BLaER1 (cell line): ENCODE results near the gene PTPRG.

Source experiments
- H3K27ac ChIP-seq: shearing (Covaris generic); formaldehyde crosslinking; 2 replicates; pipeline ENCODE4 v1.8.1; 2022
- H3K27me3 ChIP-seq: shearing (Covaris generic); formaldehyde crosslinking; 2 replicates; pipeline ENCODE4 v1.8.1; 2022
- H3K36me3 ChIP-seq: shearing (Covaris generic); formaldehyde crosslinking; 2 replicates; pipeline ENCODE4 v1.8.1; 2022
- H3K4me1 ChIP-seq: shearing (Covaris generic); formaldehyde crosslinking; 2 replicates; pipeline ENCODE4 v1.8.1; 2022
- H3K4me2 ChIP-seq: shearing (Covaris generic); formaldehyde crosslinking; 2 replicates; pipeline ENCODE4 v1.8.1; 2022
- H3K4me3 ChIP-seq: shearing (Covaris generic); formaldehyde crosslinking; 2 replicates; pipeline ENCODE4 v1.8.1; 2022
- H3K9ac ChIP-seq: shearing (Covaris generic); formaldehyde crosslinking; 2 replicates; pipeline ENCODE4 v1.8.1; 2022
- H3K9me3 ChIP-seq: shearing (Covaris generic); formaldehyde crosslinking; 2 replicates; pipeline ENCODE4 v1.8.1; 2022
- H4K20me1 ChIP-seq: shearing (Covaris generic); formaldehyde crosslinking; 2 replicates; pipeline ENCODE4 v1.8.1; 2022
- Cebpa-rat ChIP-seq: shearing (Covaris generic); IDR thresholded peaks from 2 replicates; pipeline ENCODE4 v1.8.1; 2022

Gene PTPRG

DNA sequence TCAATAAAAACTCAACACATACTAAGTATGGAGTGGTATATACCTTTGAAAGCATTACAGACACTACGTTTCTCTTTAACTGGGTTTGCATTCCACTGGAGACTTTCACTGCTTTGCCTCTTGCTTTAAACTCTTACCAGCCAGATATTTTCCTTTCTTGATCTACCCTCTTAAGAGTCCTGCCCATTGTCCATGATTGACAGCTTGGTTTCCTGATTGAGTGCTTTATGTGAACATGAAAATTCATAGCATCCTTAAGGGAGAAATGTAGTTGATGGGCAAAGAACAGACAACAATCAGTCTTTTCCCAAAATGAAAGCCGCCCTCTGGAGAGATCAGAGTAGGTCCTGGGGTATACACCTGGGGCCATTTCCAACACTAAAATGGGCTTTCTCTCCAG is 78.6 kb downstream of the PTPRG start:
- H3K27me3 ChIP-seq: no peaks in the 10 kb centered on the region
- H3K9me3 ChIP-seq: peaks cover 8% of the 10 kb centered on the region
- H3K36me3 ChIP-seq: no peaks in the 10 kb centered on the region
- TF ChIP-seq Cebpa-rat: no peak
- H4K20me1 ChIP-seq: no peaks in the 10 kb centered on the region
- H3K4me3 ChIP-seq: no peak overlapping the region
- peaks cover 16% of the 10 kb centered on the region for H3K4me1 ChIP-seq
- H3K9ac ChIP-seq: no peak overlapping the region
- no peak overlapping the region for H3K4me2 ChIP-seq
- H3K27ac ChIP-seq: no peak overlapping the region

- H3K4me1 ChIP-seq: no peaks in the 10 kb centered on the region
- peaks cover 20% of the 10 kb centered on the region for H3K9me3 ChIP-seq
- H3K9ac ChIP-seq: no peak overlapping the region
- H3K4me2 ChIP-seq: no peak overlapping the region
- H4K20me1 ChIP-seq: no peaks in the 10 kb centered on the region
- no peak overlapping the region for H3K4me3 ChIP-seq
- no peak overlapping the region for H3K27ac ChIP-seq
- TF ChIP-seq Cebpa-rat: no peak
- H3K36me3 ChIP-seq: no peaks in the 10 kb centered on the region
- H3K27me3 ChIP-seq: no peaks in the 10 kb centered on the region
Measured at GRCh38 chr3:61645148-61645547, 83.8 kb downstream of the PTPRG start.

DNA sequence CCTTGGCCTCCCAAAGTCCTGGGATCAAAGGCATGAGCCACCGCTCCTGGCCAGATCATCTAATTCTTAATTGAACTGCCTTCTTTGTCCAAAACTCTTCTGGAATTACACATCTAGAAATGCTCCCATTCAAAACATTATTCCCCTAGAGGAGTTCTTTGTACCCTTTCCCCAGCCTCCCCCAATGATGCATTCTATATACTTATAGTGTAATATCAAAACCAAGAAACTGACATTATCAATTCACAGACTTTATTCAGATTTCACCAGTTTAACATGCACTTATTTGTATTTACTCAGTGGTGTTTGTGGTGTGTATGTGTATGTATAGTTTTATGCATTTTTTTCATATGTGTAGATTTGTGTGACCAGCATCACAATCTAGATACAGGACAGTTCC is 85.0 kb downstream of the PTPRG start:
- Histone ChIP-seq H3K9me3 (peaks cover 20% of the 10 kb centered on the region), H3K27ac (no peak overlapping the region), H3K4me2 (no peak overlapping the region), H3K9ac (no peak overlapping the region), H3K4me3 (no peak overlapping the region), H4K20me1 (no peaks in the 10 kb centered on the region), H3K36me3 (no peaks in the 10 kb centered on the region), H3K27me3 (no peaks in the 10 kb centered on the region), H3K4me1 (no peaks in the 10 kb centered on the region)
- TF ChIP-seq Cebpa-rat: no peak

GRCh38 chr3:61646851-61647525 is 85.6 kb downstream of the PTPRG start:
- no peak overlapping the region for H3K27ac ChIP-seq
- no peaks in the 10 kb centered on the region for H3K27me3 ChIP-seq
- TF ChIP-seq Cebpa-rat: no peak

GRCh38 chr3:61648481-61648880 is 87.1 kb downstream of the PTPRG start:
- Histone ChIP-seq H3K4me1 (no peaks in the 10 kb centered on the region), H3K4me3 (no peak overlapping the region), H3K4me2 (no peak overlapping the region), H3K36me3 (no peaks in the 10 kb centered on the region), H3K9me3 (peaks cover 20% of the 10 kb centered on the region), H3K27ac (no peak overlapping the region), H3K9ac (no peak overlapping the region), H4K20me1 (no peaks in the 10 kb centered on the region), H3K27me3 (no peaks in the 10 kb centered on the region)
- no peak for TF ChIP-seq Cebpa-rat

More at GRCh38 chr3:61646851-61647525, 85.6 kb downstream of the PTPRG start:
- H4K20me1 ChIP-seq: no peaks in the 10 kb centered on the region
- no peaks in the 10 kb centered on the region for H3K36me3 ChIP-seq
- no peaks in the 10 kb centered on the region for H3K4me1 ChIP-seq
- no peak overlapping the region for H3K4me3 ChIP-seq
- H3K9me3 ChIP-seq: peaks cover 20% of the 10 kb centered on the region
- H3K9ac ChIP-seq: no peak overlapping the region
- H3K4me2 ChIP-seq: no peak overlapping the region

GRCh38 chr3:61649381-61650170 is 88.2 kb downstream of the PTPRG start:
- Histone ChIP-seq H3K4me2 (no peak overlapping the region), H4K20me1 (no peaks in the 10 kb centered on the region), H3K4me1 (no peaks in the 10 kb centered on the region), H3K27me3 (no peaks in the 10 kb centered on the region), H3K4me3 (no peak overlapping the region), H3K9me3 (peaks cover 16% of the 10 kb centered on the region), H3K27ac (no peak overlapping the region), H3K9ac (no peak overlapping the region), H3K36me3 (no peaks in the 10 kb centered on the region)
- no peak for TF ChIP-seq Cebpa-rat

GRCh38 chr3:61650276-61650675 is 88.9 kb downstream of the PTPRG start:
- Histone ChIP-seq H3K9ac (no peak overlapping the region), H4K20me1 (no peaks in the 10 kb centered on the region), H3K4me2 (no peak overlapping the region), H3K27me3 (no peaks in the 10 kb centered on the region), H3K36me3 (no peaks in the 10 kb centered on the region), H3K4me1 (no peaks in the 10 kb centered on the region), H3K27ac (no peak overlapping the region), H3K4me3 (no peak overlapping the region), H3K9me3 (peaks cover 9% of the 10 kb centered on the region)
- no peak for TF ChIP-seq Cebpa-rat

- Histone ChIP-seq H3K27me3 (no peaks in the 10 kb centered on the region), H3K9me3 (peaks cover 4% of the 10 kb centered on the region; the same call in 1 of the 2 replicates), H3K4me1 (no peaks in the 10 kb centered on the region), H3K36me3 (no peaks in the 10 kb centered on the region), H3K4me2 (no peak overlapping the region), H3K4me3 (no peak overlapping the region), H3K9ac (no peak overlapping the region), H4K20me1 (no peaks in the 10 kb centered on the region), H3K27ac (no peak overlapping the region)
- no peak for TF ChIP-seq Cebpa-rat
Measured at GRCh38 chr3:61650719-61651410, 89.5 kb downstream of the PTPRG start.

DNA sequence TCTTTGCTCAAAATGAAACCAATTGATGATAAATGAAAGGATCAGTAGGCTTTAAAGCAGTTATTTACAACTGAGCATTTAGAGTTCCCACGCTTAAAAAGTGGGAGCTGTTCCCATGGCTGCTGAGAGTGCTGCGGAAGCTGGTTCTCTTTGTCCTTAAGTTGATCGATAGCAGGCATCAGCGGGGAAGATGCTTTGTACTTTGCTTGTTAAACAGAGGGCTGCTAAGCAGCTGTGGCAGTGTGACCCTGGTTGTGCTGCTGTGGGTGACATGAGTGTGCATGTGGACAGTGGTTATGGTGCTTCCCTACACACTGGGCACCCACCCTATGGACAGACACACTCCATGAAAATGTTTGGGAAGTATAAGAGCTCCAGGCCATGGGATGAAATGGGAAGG is 96.3 kb downstream of the PTPRG start:
- H3K36me3 ChIP-seq: no peaks in the 10 kb centered on the region
- H3K9me3 ChIP-seq: no peaks in the 10 kb centered on the region
- no peaks in the 10 kb centered on the region for H3K4me1 ChIP-seq
- H3K4me2 ChIP-seq: no peak overlapping the region
- H3K9ac ChIP-seq: no peak overlapping the region
- TF ChIP-seq Cebpa-rat: no peak
- H4K20me1 ChIP-seq: 0 out of 2 replicates have a peak, but pooled peaks cover 11% of the 10 kb centered on the region
- H3K27me3 ChIP-seq: no peaks in the 10 kb centered on the region
- H3K27ac ChIP-seq: no peak overlapping the region
- no peak overlapping the region for H3K4me3 ChIP-seq

DNA sequence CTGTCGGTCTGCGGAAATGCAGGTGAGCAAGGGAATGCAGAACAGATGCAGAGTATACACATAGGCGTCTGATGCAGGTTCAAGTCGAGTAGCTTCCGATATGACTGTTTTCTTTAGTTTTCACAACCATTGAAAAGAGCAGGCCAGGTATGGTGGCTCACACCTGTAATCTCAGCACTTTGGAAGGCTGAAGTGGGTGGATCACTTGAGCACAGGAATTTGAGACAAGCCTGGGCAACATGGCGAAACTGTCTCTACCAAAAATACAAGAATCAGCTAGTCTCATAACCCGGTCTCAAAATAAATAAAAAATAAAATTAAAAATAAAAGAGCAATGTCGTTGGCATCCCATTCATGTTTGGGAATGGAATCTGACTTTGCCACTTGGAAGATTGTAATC is 101.5 kb downstream of the PTPRG start:
- TF ChIP-seq Cebpa-rat: no peak
- H3K9me3 ChIP-seq: no peaks in the 10 kb centered on the region
- H3K4me2 ChIP-seq: no peak overlapping the region
- H3K27me3 ChIP-seq: no peaks in the 10 kb centered on the region
- no peak overlapping the region for H3K27ac ChIP-seq
- no peak overlapping the region for H3K4me3 ChIP-seq
- H3K9ac ChIP-seq: no peak overlapping the region
- no peaks in the 10 kb centered on the region for H3K4me1 ChIP-seq
- H4K20me1 ChIP-seq: 0 out of 2 replicates have a peak, but pooled peaks cover 4% of the 10 kb centered on the region
- H3K36me3 ChIP-seq: no peaks in the 10 kb centered on the region
